ENCODE measurements around the gene FAR1. TPM values are rescaled to one million over a fixed set of nuclear protein-coding genes. Genes with fewer than 3 reads are reported as not detected.

FAR1 gene
- total RNA-seq, 4 donors from 2014 or later: 51.3 to 142 (median 89.5) TPM

DNA sequence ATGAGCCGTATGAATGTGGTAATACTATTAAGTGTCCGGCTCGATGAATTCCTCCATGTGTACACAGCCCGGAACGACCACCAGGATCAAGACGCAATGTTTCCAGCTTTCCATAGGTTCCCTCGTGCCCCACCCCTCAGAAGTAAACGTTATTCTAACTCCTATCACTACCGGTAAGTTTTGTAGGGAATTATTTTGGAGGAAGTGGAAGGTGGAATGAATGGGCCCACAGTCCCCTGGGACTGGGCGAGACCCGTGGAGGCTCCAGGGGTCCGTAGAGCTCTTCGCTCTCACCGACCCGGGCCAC, 720 bp upstream of the FAR1 start:
- Histone ChIP-seq H3K27me3 (no peaks in the 10 kb centered on the region), H3K4me1 (peaks cover 13 to 55% (median 26%) of the 10 kb centered on the region in 4 donors), H3K36me3 (no peaks in the 10 kb centered on the region), H3K4me3 (peak overlapping the region; percentile 57 to 99 (median 82)), H3K9me3 (no peaks in the 10 kb centered on the region), H3K27ac (peak overlapping the region; percentile 94 to 99 (median 96))
- whole genome bisulfite sequencing, 2 donors (ENCODE audit: low coverage in 1 of 2): 7 to 18% methylated on average over 3 to 15 of the region's 15 CpGs
- intact Hi-C loops (cut with DNase I; ENCODE audit: low total_unique reads) (no loop called here), in situ Hi-C loops (cut with MboI; ENCODE audit: low pct_ligation_motif_present in 1 of 4, low pct_unique_long_range_greater_than_20kb in 1 of 4, low sequenced_read_pairs in 3 of 4) (no loop called here)
- TF ChIP-seq, protein P1, sequence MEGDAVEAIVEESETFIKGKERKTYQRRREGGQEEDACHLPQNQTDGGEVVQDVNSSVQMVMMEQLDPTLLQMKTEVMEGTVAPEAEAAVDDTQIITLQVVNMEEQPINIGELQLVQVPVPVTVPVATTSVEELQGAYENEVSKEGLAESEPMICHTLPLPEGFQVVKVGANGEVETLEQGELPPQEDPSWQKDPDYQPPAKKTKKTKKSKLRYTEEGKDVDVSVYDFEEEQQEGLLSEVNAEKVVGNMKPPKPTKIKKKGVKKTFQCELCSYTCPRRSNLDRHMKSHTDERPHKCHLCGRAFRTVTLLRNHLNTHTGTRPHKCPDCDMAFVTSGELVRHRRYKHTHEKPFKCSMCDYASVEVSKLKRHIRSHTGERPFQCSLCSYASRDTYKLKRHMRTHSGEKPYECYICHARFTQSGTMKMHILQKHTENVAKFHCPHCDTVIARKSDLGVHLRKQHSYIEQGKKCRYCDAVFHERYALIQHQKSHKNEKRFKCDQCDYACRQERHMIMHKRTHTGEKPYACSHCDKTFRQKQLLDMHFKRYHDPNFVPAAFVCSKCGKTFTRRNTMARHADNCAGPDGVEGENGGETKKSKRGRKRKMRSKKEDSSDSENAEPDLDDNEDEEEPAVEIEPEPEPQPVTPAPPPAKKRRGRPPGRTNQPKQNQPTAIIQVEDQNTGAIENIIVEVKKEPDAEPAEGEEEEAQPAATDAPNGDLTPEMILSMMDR (IDR thresholded peaks at IDR 0.05): no peak
- TF ChIP-seq POLR2A (IDR thresholded peaks at IDR 0.05): no peak
- no peak for TF ChIP-seq POLR2AphosphoS5 (IDR thresholded peaks at IDR 0.05)
- no peak for TF ChIP-seq EP300 (IDR thresholded peaks at IDR 0.05; ENCODE audit: low read depth)
- no peak for DNase-seq

DNA sequence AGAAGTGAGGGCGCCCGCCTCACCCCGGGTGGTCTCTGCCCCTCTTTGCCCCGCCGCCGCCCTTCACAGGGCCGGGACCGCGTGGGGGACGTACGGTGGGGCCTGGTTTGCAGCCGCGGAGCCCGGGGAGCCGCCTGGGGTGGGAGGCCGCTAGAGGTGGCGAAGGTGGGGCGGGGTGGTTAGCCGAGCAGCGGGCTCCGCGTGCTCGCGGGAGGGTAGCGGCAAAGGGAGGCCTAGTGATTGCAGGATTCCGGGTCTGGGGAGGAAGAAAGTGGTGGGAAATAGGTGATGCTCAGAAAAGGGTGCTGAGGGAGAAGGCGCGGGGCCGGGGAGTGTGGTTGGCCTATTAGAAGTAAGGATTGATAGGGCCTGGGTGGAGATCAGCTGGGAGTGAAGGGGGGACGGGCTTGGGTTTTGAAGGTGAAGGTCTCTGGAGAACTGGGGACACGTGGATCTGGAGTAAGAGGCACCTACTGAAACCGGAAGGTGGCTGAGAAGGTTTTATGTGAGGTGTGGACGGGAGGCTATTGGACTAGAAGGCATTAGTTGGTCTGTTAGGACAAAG, 571 bp downstream of the FAR1 start:
- 0% methylated on average over 9 to 31 of the region's 33 CpGs for WGBS, 2 donors (ENCODE audit: low coverage in 1 of 2)
- intact Hi-C loops (cut with DNase I; ENCODE audit: low total_unique reads): no loop called here
- H3K36me3 ChIP-seq: no peaks in the 10 kb centered on the region
- peaks cover 13 to 44% (median 22%) of the 10 kb centered on the region in 4 donors for H3K4me1 ChIP-seq
- peak; percentile 65 for DNase-seq
- no peaks in the 10 kb centered on the region for H3K9me3 ChIP-seq
- peak overlapping the region; percentile 77 to 99 (median 91) for H3K4me3 ChIP-seq
- no peaks in the 10 kb centered on the region for H3K27me3 ChIP-seq
- in situ Hi-C loops (cut with MboI; ENCODE audit: low pct_ligation_motif_present in 1 of 4, low pct_unique_long_range_greater_than_20kb in 1 of 4, low sequenced_read_pairs in 3 of 4): no loop called here
- TF ChIP-seq POLR2A (IDR thresholded peaks at IDR 0.05) (peak; percentile 49), POLR2AphosphoS5 (IDR thresholded peaks at IDR 0.05) (peak; percentile 31 to 64 (median 46)), EP300 (IDR thresholded peaks at IDR 0.05; ENCODE audit: low read depth) (no peak)
- H3K27ac ChIP-seq: peak overlapping the region; percentile 94 to 99 (median 96)

DNA sequence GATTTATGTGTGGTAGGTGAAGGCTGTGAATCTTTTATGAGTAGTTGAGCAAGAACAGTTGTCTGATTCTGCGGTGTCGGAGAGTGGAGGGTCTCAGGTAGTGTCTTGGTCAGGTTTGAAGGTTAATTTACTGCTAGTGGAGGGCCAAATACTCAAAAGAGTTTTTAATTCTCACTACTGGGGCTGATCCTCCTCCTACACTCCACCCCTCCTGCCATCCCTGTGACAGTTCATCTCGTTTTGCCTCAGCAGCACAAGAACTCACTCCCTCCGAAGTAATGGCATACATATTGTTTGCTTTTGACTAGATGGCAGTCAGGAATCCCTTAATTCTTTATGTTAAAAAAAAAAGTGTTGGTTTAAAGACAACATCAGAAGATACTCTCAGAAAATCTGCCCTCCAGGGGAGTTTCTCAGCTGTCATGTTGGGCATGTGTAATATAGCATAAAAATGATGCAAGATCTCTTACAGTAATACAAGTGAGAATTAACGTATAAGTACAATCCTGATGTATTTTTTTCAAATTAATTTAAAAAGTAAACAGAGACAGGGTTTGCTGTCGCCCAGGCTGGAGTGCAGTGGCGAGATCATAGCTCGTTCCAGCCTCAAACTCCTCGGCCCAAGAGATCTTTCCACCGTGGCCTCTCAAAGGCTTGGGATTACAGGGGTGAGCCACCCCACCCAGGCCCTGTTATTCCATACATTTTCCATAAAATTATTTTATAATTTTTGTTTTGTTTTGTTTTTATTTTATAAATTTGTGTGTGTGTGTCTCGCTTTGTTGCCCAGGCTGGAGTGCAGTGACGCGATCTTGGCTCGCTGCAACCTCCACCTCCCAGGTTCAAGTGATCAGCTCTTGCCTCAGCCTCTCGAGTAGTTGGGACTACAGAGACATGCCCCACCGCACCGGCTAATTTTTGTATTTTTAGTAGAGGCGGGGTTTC, 1.3 kb downstream of the FAR1 start:
- no peak for DNase-seq
- in situ Hi-C loops (cut with MboI; ENCODE audit: low pct_ligation_motif_present in 1 of 4, low pct_unique_long_range_greater_than_20kb in 1 of 4, low sequenced_read_pairs in 3 of 4): no loop called here
- H3K27ac ChIP-seq: peak overlapping the region; percentile 94 to 99 (median 96)
- no peaks in the 10 kb centered on the region for H3K27me3 ChIP-seq
- H3K4me3 ChIP-seq: peak overlapping the region; percentile 2 to 99 (median 82)
- TF ChIP-seq EP300 (IDR thresholded peaks at IDR 0.05; ENCODE audit: low read depth): no peak
- no peak for TF ChIP-seq POLR2A (IDR thresholded peaks at IDR 0.05)
- TF ChIP-seq, protein P1 (IDR thresholded peaks at IDR 0.05): no peak
- TF ChIP-seq POLR2AphosphoS5 (IDR thresholded peaks at IDR 0.05): no peak
- intact Hi-C loops (cut with DNase I; ENCODE audit: low total_unique reads): no loop called here
- WGBS, 2 donors (ENCODE audit: low coverage in 1 of 2): 42 to 56% methylated on average over 15 to 18 of the region's 18 CpGs
- H3K36me3 ChIP-seq: no peaks in the 10 kb centered on the region
- peaks cover 13 to 39% (median 22%) of the 10 kb centered on the region in 4 donors for H3K4me1 ChIP-seq
- no peaks in the 10 kb centered on the region for H3K9me3 ChIP-seq

DNA sequence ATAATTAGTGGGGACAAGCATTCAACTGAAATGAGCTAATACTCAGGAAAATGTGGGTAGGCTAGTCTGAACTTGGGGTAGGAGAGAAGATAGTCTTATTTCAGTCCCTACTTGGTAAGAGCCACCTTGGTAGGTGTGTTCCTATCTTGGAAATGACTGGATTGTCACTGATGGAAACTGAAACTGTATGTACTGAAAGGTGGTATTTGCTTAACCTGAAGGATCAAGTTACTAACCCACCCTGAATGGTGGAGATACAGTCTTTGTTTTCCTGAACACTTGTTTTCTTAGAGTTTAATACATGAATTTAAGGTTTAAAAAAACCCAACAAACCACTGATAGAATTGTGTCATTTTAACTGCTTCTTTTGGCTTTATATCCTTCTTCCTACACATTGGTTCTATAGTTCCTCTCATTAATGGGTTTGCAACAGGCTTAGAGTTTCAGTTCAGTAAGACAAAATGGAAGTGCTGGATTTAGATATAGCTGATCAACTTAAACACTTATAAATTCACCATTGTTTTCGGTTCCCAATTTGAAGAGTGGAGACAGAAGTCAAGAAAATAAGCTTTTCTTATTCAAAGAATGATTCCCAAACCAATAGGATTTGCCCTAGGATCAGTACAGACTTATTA, 4.2 kb downstream of the FAR1 start:
- Histone ChIP-seq H3K27ac (no peak overlapping the region), H3K4me3 (no peak overlapping the region), H3K9me3 (no peaks in the 10 kb centered on the region), H3K4me1 (peaks cover 8 to 52% (median 24%) of the 10 kb centered on the region in 4 donors), H3K27me3 (no peaks in the 10 kb centered on the region), H3K36me3 (no peaks in the 10 kb centered on the region)
- in situ Hi-C loops (cut with MboI; ENCODE audit: low pct_ligation_motif_present in 1 of 4, low pct_unique_long_range_greater_than_20kb in 1 of 4, low sequenced_read_pairs in 3 of 4) (no loop called here), intact Hi-C loops (cut with DNase I; ENCODE audit: low total_unique reads) (no loop called here)
- no peak for TF ChIP-seq EP300 (IDR thresholded peaks at IDR 0.05; ENCODE audit: low read depth)
- TF ChIP-seq, protein P1 (IDR thresholded peaks at IDR 0.05): no peak
- no peak for TF ChIP-seq POLR2A (IDR thresholded peaks at IDR 0.05)
- no peak for TF ChIP-seq POLR2AphosphoS5 (IDR thresholded peaks at IDR 0.05)
- 75 to 93% methylated on average over 1 of the region's 1 CpG for WGBS, 2 donors (ENCODE audit: low coverage in 1 of 2)
- DNase-seq: no peak

All from transverse colon (tissue), 4 donors.